Measurements from ENCODE around the gene NUP54. TPM values are rescaled to one million over a fixed set of nuclear protein-coding genes. Genes with fewer than 3 reads are reported as not detected.

NUP54 gene
- total RNA-seq, 1 experiment from 2014 or later: 29.2 TPM

- H3K79me2 ChIP-seq (ENCODE audit: low read length): no peaks in the 10 kb centered on the region
- H3K4me2 ChIP-seq (ENCODE audit: low read length): no peak overlapping the region
- CTCF ChIA-PET: no interaction called here
- intact Hi-C loops (cut with micrococcal nuclease): no loop called here
- H2AFZ ChIP-seq (ENCODE audit: low read length): no peak overlapping the region
- no peaks in the 10 kb centered on the region for H3F3A ChIP-seq (ENCODE audit: low read length, unreplicated experiment)
- H3K9me2 ChIP-seq (replicated peaks; ENCODE audit: low read length): no peaks in the 10 kb centered on the region
- no TSS peak for BruUV-seq (replicated peaks)
- TF ChIP-seq CTCF (conservative IDR thresholded peaks at IDR 0.05; ENCODE audit: low read depth, low read length) (no peak), EZH2 (IDR thresholded peaks at IDR 0.05; ENCODE audit: low read length, unreplicated experiment) (no peak), EZH2phosphoT487 (IDR thresholded peaks at IDR 0.05; ENCODE audit: borderline replicate concordance, low read length) (no peak)
- H3K4me1 ChIP-seq (ENCODE audit: insufficient read depth, low read length): no peaks in the 10 kb centered on the region
- H3K9ac ChIP-seq (ENCODE audit: low read length): no peak overlapping the region
- POLR2A ChIA-PET (ENCODE audit: unreplicated experiment): no interaction called here
- no peak for ATAC-seq
- no peak overlapping the region for H3K4me3 ChIP-seq (ENCODE audit: low read length)
- no peaks in the 10 kb centered on the region for H3K36me3 ChIP-seq (ENCODE audit: low read depth, low read length)
- H3K27ac ChIP-seq (ENCODE audit: low read length): no peak overlapping the region
- H3K27me3 ChIP-seq (ENCODE audit: low read length): no peaks in the 10 kb centered on the region
- no peaks in the 10 kb centered on the region for H3K9me3 ChIP-seq (ENCODE audit: low read length)
- no peak for DNase-seq
- no peaks in the 10 kb centered on the region for H4K20me1 ChIP-seq (ENCODE audit: low read length)
Observed at GRCh38 chr4:76074993-76075600, 73.1 kb downstream of the NUP54 start.

GRCh38 chr4:76074468-76074867 lies 73.7 kb downstream of the NUP54 start, which contains the start of gene ART3:
TSS of gene ART3 (plus strand) at chr4:76074709. CDS start at chr4:76075890, 1,181 bp downstream.
- no peaks in the 10 kb centered on the region for H3K27me3 ChIP-seq (ENCODE audit: low read length)
- TF ChIP-seq EZH2 (IDR thresholded peaks at IDR 0.05; ENCODE audit: low read length, unreplicated experiment) (no peak), EZH2phosphoT487 (IDR thresholded peaks at IDR 0.05; ENCODE audit: borderline replicate concordance, low read length) (no peak), CTCF (conservative IDR thresholded peaks at IDR 0.05; ENCODE audit: low read depth, low read length) (no peak)

GRCh38 chr4:76072760-76073159 lies 75.4 kb downstream of the NUP54 start:
- Histone ChIP-seq H3K4me1 (ENCODE audit: insufficient read depth, low read length) (no peaks in the 10 kb centered on the region), H4K20me1 (ENCODE audit: low read length) (no peaks in the 10 kb centered on the region), H3K9me3 (ENCODE audit: low read length) (no peaks in the 10 kb centered on the region), H3K36me3 (ENCODE audit: low read depth, low read length) (no peaks in the 10 kb centered on the region), H3K4me3 (ENCODE audit: low read length) (no peak overlapping the region), H3K9me2 (replicated peaks; ENCODE audit: low read length) (no peaks in the 10 kb centered on the region), H3K4me2 (ENCODE audit: low read length) (no peak overlapping the region), H3K9ac (ENCODE audit: low read length) (no peak overlapping the region), H3K79me2 (ENCODE audit: low read length) (no peaks in the 10 kb centered on the region), H3K27me3 (ENCODE audit: low read length) (no peaks in the 10 kb centered on the region), H3F3A (ENCODE audit: low read length, unreplicated experiment) (no peaks in the 10 kb centered on the region), H2AFZ (ENCODE audit: low read length) (no peak overlapping the region), H3K27ac (ENCODE audit: low read length) (no peak overlapping the region)
- TF ChIP-seq EZH2phosphoT487 (IDR thresholded peaks at IDR 0.05; ENCODE audit: borderline replicate concordance, low read length): no peak
- no peak for TF ChIP-seq EZH2 (IDR thresholded peaks at IDR 0.05; ENCODE audit: low read length, unreplicated experiment)
- TF ChIP-seq CTCF (conservative IDR thresholded peaks at IDR 0.05; ENCODE audit: low read depth, low read length): no peak
- BruUV-seq (replicated peaks): no TSS peak
- intact Hi-C loops (cut with micrococcal nuclease): no loop called here
- CTCF ChIA-PET: no interaction called here
- no peak for ATAC-seq
- no peak for DNase-seq
- POLR2A ChIA-PET (ENCODE audit: unreplicated experiment): no interaction called here

More at GRCh38 chr4:76074468-76074867, 73.7 kb downstream of the NUP54 start, which contains the start of gene ART3:
- Histone ChIP-seq H3K79me2 (ENCODE audit: low read length) (no peaks in the 10 kb centered on the region), H3K9me3 (ENCODE audit: low read length) (no peaks in the 10 kb centered on the region), H3K9me2 (replicated peaks; ENCODE audit: low read length) (no peaks in the 10 kb centered on the region), H3K4me1 (ENCODE audit: insufficient read depth, low read length) (no peaks in the 10 kb centered on the region), H3K9ac (ENCODE audit: low read length) (no peak within 1 kb of the TSS), H3F3A (ENCODE audit: low read length, unreplicated experiment) (no peaks in the 10 kb centered on the region), H2AFZ (ENCODE audit: low read length) (no peak within 1 kb of the TSS), H3K36me3 (ENCODE audit: low read depth, low read length) (no peaks in the 10 kb centered on the region), H3K4me3 (ENCODE audit: low read length) (no peak within 1 kb of the TSS), H3K4me2 (ENCODE audit: low read length) (no peak within 1 kb of the TSS), H3K27ac (ENCODE audit: low read length) (no peak within 1 kb of the TSS), H4K20me1 (ENCODE audit: low read length) (no peaks in the 10 kb centered on the region)
- ChIA-PET CTCF (no interaction called here), POLR2A (ENCODE audit: unreplicated experiment) (no interaction called here)
- intact Hi-C loops (cut with micrococcal nuclease): no loop called here
- no TSS peak for BruUV-seq (replicated peaks)
- ATAC-seq: no peak
- no peak for DNase-seq
